Testis (tissue), 3 donors: ENCODE measurements around the gene SLC25A33. TPM values are rescaled to one million over a fixed set of nuclear protein-coding genes. Genes with fewer than 3 reads are reported as not detected.
A peak's percentile ranks its signal among the peaks of the same experiment; 100 is the strongest.

Experiments
- DNase-seq: peaks from one replicate; pipeline ENCODE4 v3.0.0-alpha.2; 2019
- H3K27ac ChIP-seq, 2 donors: fragments of 200-600 bp; sonication (generic); one replicate each; pipeline ENCODE4 v1.5.1; 2019
- H3K27me3 ChIP-seq: fragments of 200-600 bp; sonication (generic); one replicate; pipeline ENCODE4 v1.5.1; 2019
- H3K36me3 ChIP-seq: fragments of 200-600 bp; sonication (generic); one replicate; pipeline ENCODE4 v1.5.1; 2017; ENCODE audit warnings: low read depth; ENCODE audit errors: missing control alignments
- H3K4me1 ChIP-seq: fragments of 200-600 bp; sonication (generic); one replicate; pipeline ENCODE4 v1.5.1; 2019
- H3K4me3 ChIP-seq, 2 donors: fragments of 200-600 bp; sonication (generic); one replicate each; pipeline ENCODE4 v1.5.1; 2017 to 2019
- H3K9me3 ChIP-seq: fragments of 200-600 bp; sonication (generic); one replicate; pipeline ENCODE4 v1.5.1; 2017
- POLR2A ChIP-seq: fragments of 450-650 bp; IDR thresholded peaks from one replicate; pipeline ENCODE4 v1.6.1; 2017; ENCODE audit warnings: antibody characterized with exemption, mild to moderate bottlenecking, moderate library complexity
- WGBS, 2 donors: methylation state at CpG; one replicate each; pipeline ENCODE4 v1.1.5; 2018; 5-methylcytosine and 5-hydroxymethylcytosine counted together
- intact Hi-C: fragments of 100-400 bp; cut with DNase I; formaldehyde crosslinking; loops from one replicate; pipeline ENCODE4 v1.15.1; 2023; ENCODE audit warnings: low total_unique reads
- polyA plus RNA-seq: library from polyadenylated mRNA; stranded (reverse); fragments of 350-450 nt; fragmentation: Illumina TruSeq; extraction: RNeasy Lipid Tissue Mini Kit (QIAGEN cat#74804); gene quantifications from one replicate; pipeline ENCODE4 v1.2.3, GENCODE V29; 2014; ENCODE audit warnings: low read depth, low replicate concordance; ENCODE audit not compliant: insufficient read depth
- total RNA-seq, 2 donors: library from RNA; depleted of rRNA; stranded (reverse); fragments of >200 nt; gene quantifications; one replicate each; pipeline ENCODE4 v1.2.3, GENCODE V29; 2016
- TF ChIP-seq, protein P1 (sequence below), 3 experiments: fragments of 450-650 bp in 2 of 3; fragments of 200-600 bp in 1 of 3; sonication (generic) in 1 of 3; IDR thresholded peaks; one replicate each; pipeline ENCODE4 v1.5.1; 2016 to 2019; ENCODE audit warnings: antibody characterized with exemption in 3 of 3, mild to moderate bottlenecking in 2 of 3, moderate library complexity in 1 of 3

Gene SLC25A33
- total and polyA plus RNA-seq, 3 donors from 2014 or later = 16.3 to 26.0 (median 17.4) TPM

GRCh38 chr1:9495854-9496374 lies 43.4 kb upstream of the SLC25A33 start:
- no peak for DNase-seq
- TF ChIP-seq, protein P1, sequence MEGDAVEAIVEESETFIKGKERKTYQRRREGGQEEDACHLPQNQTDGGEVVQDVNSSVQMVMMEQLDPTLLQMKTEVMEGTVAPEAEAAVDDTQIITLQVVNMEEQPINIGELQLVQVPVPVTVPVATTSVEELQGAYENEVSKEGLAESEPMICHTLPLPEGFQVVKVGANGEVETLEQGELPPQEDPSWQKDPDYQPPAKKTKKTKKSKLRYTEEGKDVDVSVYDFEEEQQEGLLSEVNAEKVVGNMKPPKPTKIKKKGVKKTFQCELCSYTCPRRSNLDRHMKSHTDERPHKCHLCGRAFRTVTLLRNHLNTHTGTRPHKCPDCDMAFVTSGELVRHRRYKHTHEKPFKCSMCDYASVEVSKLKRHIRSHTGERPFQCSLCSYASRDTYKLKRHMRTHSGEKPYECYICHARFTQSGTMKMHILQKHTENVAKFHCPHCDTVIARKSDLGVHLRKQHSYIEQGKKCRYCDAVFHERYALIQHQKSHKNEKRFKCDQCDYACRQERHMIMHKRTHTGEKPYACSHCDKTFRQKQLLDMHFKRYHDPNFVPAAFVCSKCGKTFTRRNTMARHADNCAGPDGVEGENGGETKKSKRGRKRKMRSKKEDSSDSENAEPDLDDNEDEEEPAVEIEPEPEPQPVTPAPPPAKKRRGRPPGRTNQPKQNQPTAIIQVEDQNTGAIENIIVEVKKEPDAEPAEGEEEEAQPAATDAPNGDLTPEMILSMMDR (IDR thresholded peaks at IDR 0.05) = no peak
- no peak for TF ChIP-seq POLR2A
- Histone ChIP-seq H3K4me1 (peaks cover 8% of the 10 kb centered on the region), H3K36me3 (no peaks in the 10 kb centered on the region), H3K27me3 (no peaks in the 10 kb centered on the region), H3K27ac (no peak overlapping the region), H3K9me3 (no peaks in the 10 kb centered on the region), H3K4me3 (peak overlapping the region in 1 of 2 donors; percentile 39)
- intact Hi-C loops = loop anchor here (10.0 kb wide), 1 partner anchor 79 kb away; no protein-coding TSS in a partner anchor
- WGBS, 2 donors = 61 to 66% methylated on average over 8 of the region's 8 CpGs

GRCh38 chr1:9500756-9501754 lies 38.2 kb upstream of the SLC25A33 start:
- Histone ChIP-seq H3K27ac (no peak overlapping the region), H3K9me3 (no peaks in the 10 kb centered on the region), H3K36me3 (no peaks in the 10 kb centered on the region), H3K27me3 (no peaks in the 10 kb centered on the region), H3K4me1 (no peaks in the 10 kb centered on the region), H3K4me3 (no peak overlapping the region)
- intact Hi-C loops = no loop called here
- no peak for TF ChIP-seq POLR2A
- TF ChIP-seq, protein P1 (IDR thresholded peaks at IDR 0.05) = no peak
- no peak for DNase-seq
- WGBS, 2 donors = 84 to 88% methylated on average over 17 of the region's 17 CpGs

DNA sequence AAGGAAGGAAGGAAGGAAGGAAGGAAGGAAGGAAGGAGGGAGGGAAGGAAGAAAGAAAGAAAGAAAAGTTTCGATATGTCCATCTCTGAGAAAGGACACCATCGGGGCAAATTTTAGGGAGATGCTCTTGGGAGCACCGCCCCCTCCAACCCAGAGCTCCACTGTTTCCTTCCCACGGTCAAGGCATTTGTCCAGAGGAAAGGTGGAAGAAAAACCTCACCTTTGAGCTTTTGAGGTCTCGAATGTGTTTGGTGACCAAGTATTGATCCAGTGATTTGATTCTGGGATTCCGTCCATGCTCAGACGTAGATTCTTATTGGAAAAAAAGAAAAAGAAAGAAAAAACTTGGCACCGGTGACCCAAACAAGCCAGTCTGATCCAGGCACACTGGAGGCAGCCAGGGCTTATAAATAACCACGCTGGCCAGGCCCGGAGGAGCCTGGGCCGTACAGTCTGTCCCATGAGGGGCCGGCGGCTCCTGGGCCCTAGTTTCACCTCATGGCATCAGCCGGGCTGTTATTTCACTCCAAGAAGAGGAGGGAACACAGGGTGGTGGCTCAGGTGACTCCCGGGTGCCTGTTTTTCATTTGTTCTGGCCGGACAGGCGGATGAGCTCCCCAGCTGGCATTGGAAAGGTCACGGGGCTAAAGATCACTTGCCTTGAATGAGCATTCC lies 36.1 kb upstream of the SLC25A33 start:
- intact Hi-C loops = no loop called here
- Histone ChIP-seq H3K27me3 (no peaks in the 10 kb centered on the region), H3K9me3 (no peaks in the 10 kb centered on the region), H3K27ac (no peak overlapping the region), H3K36me3 (no peaks in the 10 kb centered on the region), H3K4me3 (no peak overlapping the region), H3K4me1 (no peaks in the 10 kb centered on the region)
- WGBS, 2 donors = 67 to 69% methylated on average over 18 of the region's 18 CpGs
- TF ChIP-seq, protein P1 (IDR thresholded peaks at IDR 0.05) = no peak
- no peak for TF ChIP-seq POLR2A
- DNase-seq = no peak

GRCh38 chr1:9505143-9505542 lies 34.1 kb upstream of the SLC25A33 start:
- Histone ChIP-seq H3K4me1 (no peaks in the 10 kb centered on the region), H3K27me3 (no peaks in the 10 kb centered on the region), H3K4me3 (no peak overlapping the region), H3K27ac (no peak overlapping the region), H3K36me3 (no peaks in the 10 kb centered on the region), H3K9me3 (no peaks in the 10 kb centered on the region)
- no peak for TF ChIP-seq POLR2A
- TF ChIP-seq, protein P1 (IDR thresholded peaks at IDR 0.05) = no peak
- intact Hi-C loops = no loop called here
- no peak for DNase-seq
- 88 to 90% methylated on average over 8 of the region's 8 CpGs for WGBS, 2 donors
